ENCODE data around the gene CLEC14A.

CLEC14A gene

DNA sequence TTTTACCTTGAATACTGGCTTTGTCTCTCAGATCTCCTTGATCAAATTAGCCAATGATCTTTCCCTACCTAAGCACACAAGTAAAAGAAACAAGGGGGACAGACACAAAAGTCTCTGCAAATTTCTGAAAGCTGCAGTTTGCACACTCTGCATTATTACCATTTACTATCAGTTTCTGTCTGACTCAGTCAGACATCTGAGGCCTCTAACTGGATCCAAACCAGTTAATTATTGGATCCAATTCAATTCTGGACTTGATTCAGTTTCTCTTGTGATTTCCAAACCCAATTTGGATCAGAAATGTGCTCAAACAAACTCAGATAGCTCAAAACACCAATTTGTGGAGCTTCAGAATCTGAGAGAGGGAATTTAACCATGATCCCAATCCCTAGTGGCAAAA is 31.6 kb downstream of the CLEC14A start:
- no peak for DNase-seq (ENCODE audit: extremely low read depth, insufficient read length)
- no peaks in the 10 kb centered on the region for H3K36me3 ChIP-seq (ENCODE audit: control insufficient read depth, insufficient read depth, low read length)
- H3K27me3 ChIP-seq (replicated peaks; ENCODE audit: control insufficient read depth, insufficient read depth, low read length): no peaks in the 10 kb centered on the region
- TF ChIP-seq, protein P1, sequence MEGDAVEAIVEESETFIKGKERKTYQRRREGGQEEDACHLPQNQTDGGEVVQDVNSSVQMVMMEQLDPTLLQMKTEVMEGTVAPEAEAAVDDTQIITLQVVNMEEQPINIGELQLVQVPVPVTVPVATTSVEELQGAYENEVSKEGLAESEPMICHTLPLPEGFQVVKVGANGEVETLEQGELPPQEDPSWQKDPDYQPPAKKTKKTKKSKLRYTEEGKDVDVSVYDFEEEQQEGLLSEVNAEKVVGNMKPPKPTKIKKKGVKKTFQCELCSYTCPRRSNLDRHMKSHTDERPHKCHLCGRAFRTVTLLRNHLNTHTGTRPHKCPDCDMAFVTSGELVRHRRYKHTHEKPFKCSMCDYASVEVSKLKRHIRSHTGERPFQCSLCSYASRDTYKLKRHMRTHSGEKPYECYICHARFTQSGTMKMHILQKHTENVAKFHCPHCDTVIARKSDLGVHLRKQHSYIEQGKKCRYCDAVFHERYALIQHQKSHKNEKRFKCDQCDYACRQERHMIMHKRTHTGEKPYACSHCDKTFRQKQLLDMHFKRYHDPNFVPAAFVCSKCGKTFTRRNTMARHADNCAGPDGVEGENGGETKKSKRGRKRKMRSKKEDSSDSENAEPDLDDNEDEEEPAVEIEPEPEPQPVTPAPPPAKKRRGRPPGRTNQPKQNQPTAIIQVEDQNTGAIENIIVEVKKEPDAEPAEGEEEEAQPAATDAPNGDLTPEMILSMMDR (IDR thresholded peaks at IDR 0.05; ENCODE audit: insufficient read depth, low read length, poor library complexity, severe bottlenecking): no peak
- no peak overlapping the region for H3K4me3 ChIP-seq (replicated peaks; ENCODE audit: low read depth, low read length)

GRCh38 chr14:38221077-38221476 is 34.8 kb downstream of the CLEC14A start:
- Histone ChIP-seq H3K36me3 (ENCODE audit: control insufficient read depth, insufficient read depth, low read length) (no peaks in the 10 kb centered on the region), H3K4me3 (replicated peaks; ENCODE audit: low read depth, low read length) (no peak overlapping the region), H3K27me3 (replicated peaks; ENCODE audit: control insufficient read depth, insufficient read depth, low read length) (no peaks in the 10 kb centered on the region)
- no peak for DNase-seq (ENCODE audit: extremely low read depth, insufficient read length)
- TF ChIP-seq, protein P1 (IDR thresholded peaks at IDR 0.05; ENCODE audit: insufficient read depth, low read length, poor library complexity, severe bottlenecking): no peak

DNA sequence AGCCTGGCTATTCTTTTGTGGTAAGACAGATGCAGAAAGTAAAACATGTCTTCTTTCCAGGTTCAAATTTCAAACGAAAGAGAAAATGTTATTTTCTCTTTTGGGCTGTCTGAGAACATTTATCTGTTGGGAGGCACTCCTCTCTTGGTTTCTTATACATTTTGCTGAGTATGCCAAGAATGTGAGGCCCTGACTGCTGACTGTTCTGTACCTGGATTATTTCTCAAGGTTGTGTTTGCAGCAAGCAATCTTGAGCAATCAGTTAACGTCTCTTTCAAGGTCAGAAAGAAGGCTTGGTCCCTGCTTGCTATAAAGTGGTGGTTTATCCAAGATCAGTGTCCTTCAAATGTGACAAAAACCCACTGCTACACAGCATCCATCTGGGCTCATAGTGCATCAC is 38.3 kb downstream of the CLEC14A start:
- DNase-seq (ENCODE audit: extremely low read depth, insufficient read length): no peak
- Histone ChIP-seq H3K27me3 (replicated peaks; ENCODE audit: control insufficient read depth, insufficient read depth, low read length) (no peaks in the 10 kb centered on the region), H3K4me3 (replicated peaks; ENCODE audit: low read depth, low read length) (no peak overlapping the region), H3K36me3 (ENCODE audit: control insufficient read depth, insufficient read depth, low read length) (no peaks in the 10 kb centered on the region)
- TF ChIP-seq, protein P1 (IDR thresholded peaks at IDR 0.05; ENCODE audit: insufficient read depth, low read length, poor library complexity, severe bottlenecking): no peak

- Histone ChIP-seq H3K27me3 (replicated peaks; ENCODE audit: control insufficient read depth, insufficient read depth, low read length) (no peaks in the 10 kb centered on the region), H3K4me3 (replicated peaks; ENCODE audit: low read depth, low read length) (no peak overlapping the region), H3K36me3 (ENCODE audit: control insufficient read depth, insufficient read depth, low read length) (no peaks in the 10 kb centered on the region)
- DNase-seq (ENCODE audit: extremely low read depth, insufficient read length): no peak
- TF ChIP-seq, protein P1 (IDR thresholded peaks at IDR 0.05; ENCODE audit: insufficient read depth, low read length, poor library complexity, severe bottlenecking): no peak
Observed at GRCh38 chr14:38213001-38213400, 42.9 kb downstream of the CLEC14A start.

DNA sequence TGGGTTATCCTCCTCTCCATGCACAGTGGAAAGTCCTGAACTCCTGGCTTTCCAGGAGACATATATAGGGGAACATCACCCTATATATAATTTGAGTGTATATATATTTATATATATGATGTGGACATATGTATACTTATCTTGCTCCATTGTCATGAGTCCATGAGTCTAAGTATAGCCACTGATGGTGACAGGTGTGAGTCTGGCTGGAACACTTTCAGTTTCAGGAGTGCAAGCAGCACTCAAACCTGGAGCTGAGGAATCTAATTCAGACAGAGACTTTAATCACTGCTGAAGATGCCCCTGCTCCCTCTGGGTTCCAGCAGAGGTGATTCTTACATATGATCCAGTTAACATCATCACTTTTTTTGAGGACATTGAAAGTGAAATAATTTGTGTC is 43.8 kb downstream of the CLEC14A start:
- Histone ChIP-seq H3K4me3 (replicated peaks; ENCODE audit: low read depth, low read length) (no peak overlapping the region), H3K36me3 (ENCODE audit: control insufficient read depth, insufficient read depth, low read length) (no peaks in the 10 kb centered on the region), H3K27me3 (replicated peaks; ENCODE audit: control insufficient read depth, insufficient read depth, low read length) (no peaks in the 10 kb centered on the region)
- DNase-seq (ENCODE audit: extremely low read depth, insufficient read length): no peak
- TF ChIP-seq, protein P1 (IDR thresholded peaks at IDR 0.05; ENCODE audit: insufficient read depth, low read length, poor library complexity, severe bottlenecking): no peak

GRCh38 chr14:38211255-38211735 is 44.6 kb downstream of the CLEC14A start:
- Histone ChIP-seq H3K36me3 (ENCODE audit: control insufficient read depth, insufficient read depth, low read length) (no peaks in the 10 kb centered on the region), H3K4me3 (replicated peaks; ENCODE audit: low read depth, low read length) (no peak overlapping the region), H3K27me3 (replicated peaks; ENCODE audit: control insufficient read depth, insufficient read depth, low read length) (no peaks in the 10 kb centered on the region)
- DNase-seq (ENCODE audit: extremely low read depth, insufficient read length): no peak
- TF ChIP-seq, protein P1 (IDR thresholded peaks at IDR 0.05; ENCODE audit: insufficient read depth, low read length, poor library complexity, severe bottlenecking): no peak
